ENCODE measurements around the gene TTC3. TPM values are rescaled to one million over a fixed set of nuclear protein-coding genes. Genes with fewer than 3 reads are reported as not detected.

TTC3 gene
- total RNA-seq, 3 donors from 2014 or later: 179 to 269 (median 249) TPM

DNA sequence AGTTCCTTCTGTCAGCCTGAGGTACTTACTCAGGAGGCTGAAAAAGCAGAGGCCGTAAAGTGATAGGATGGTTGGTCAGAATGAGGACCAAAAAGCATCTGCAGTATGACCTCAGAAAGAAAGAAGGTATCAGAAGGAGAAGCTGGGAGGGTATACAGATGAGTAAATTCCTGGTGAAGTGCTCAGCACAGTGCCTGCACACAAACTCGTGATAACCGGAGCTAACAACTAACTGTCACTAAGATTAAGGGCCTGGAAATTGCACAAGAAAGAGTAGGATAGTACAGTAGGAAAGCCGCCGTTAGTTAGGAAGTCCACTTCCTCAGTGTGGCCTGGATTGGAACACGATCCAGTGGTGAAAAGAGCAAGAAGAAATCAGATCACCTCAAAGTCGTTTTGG is 131.5 kb downstream of the TTC3 start:
- Histone ChIP-seq H3K27me3 (no peaks in the 10 kb centered on the region), H3K9me3 (no peaks in the 10 kb centered on the region), H3K4me3 (no peak overlapping the region), H3K36me3 (no peaks in the 10 kb centered on the region), H3K4me1 (peaks cover 0 to 3% of the 10 kb centered on the region in 2 donors), H3K27ac (no peak overlapping the region)
- TF ChIP-seq POLR2A (IDR thresholded peaks at IDR 0.05) (no peak), POLR2AphosphoS5 (IDR thresholded peaks at IDR 0.05) (no peak)
- TF ChIP-seq, protein P1, sequence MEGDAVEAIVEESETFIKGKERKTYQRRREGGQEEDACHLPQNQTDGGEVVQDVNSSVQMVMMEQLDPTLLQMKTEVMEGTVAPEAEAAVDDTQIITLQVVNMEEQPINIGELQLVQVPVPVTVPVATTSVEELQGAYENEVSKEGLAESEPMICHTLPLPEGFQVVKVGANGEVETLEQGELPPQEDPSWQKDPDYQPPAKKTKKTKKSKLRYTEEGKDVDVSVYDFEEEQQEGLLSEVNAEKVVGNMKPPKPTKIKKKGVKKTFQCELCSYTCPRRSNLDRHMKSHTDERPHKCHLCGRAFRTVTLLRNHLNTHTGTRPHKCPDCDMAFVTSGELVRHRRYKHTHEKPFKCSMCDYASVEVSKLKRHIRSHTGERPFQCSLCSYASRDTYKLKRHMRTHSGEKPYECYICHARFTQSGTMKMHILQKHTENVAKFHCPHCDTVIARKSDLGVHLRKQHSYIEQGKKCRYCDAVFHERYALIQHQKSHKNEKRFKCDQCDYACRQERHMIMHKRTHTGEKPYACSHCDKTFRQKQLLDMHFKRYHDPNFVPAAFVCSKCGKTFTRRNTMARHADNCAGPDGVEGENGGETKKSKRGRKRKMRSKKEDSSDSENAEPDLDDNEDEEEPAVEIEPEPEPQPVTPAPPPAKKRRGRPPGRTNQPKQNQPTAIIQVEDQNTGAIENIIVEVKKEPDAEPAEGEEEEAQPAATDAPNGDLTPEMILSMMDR (IDR thresholded peaks at IDR 0.05): no peak
- DNase-seq (ENCODE audit: low spot score in 2 of 2): no peak
- intact Hi-C loops (cut with DNase I; ENCODE audit: low total_unique reads): no loop called here

DNA sequence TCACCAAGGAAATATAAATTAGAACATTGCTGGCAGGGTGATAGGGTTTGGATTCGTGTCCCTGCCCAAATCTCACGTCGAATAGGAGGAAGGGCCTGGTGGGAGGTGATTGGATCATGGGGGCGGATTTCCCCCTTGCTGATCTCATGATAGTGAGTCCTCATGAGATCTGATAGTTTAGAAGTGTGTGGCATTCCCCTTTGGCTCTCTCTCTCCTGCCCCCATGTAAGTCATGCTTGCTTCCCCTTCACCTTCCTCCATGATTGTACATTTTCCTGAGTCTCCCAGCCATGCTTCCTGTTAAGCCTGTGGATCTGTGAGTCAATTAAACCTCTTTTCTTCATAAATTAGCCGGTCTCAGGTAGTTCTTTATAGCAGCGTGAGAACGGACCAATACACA is 133.4 kb downstream of the TTC3 start:
- H3K4me1 ChIP-seq: peaks cover 0 to 3% of the 10 kb centered on the region in 2 donors
- intact Hi-C loops (cut with DNase I; ENCODE audit: low total_unique reads): no loop called here
- no peaks in the 10 kb centered on the region for H3K9me3 ChIP-seq
- H3K27me3 ChIP-seq: no peaks in the 10 kb centered on the region
- DNase-seq (ENCODE audit: low spot score in 2 of 2): no peak
- TF ChIP-seq, protein P1 (IDR thresholded peaks at IDR 0.05): no peak
- no peak for TF ChIP-seq POLR2AphosphoS5 (IDR thresholded peaks at IDR 0.05)
- no peak for TF ChIP-seq POLR2A (IDR thresholded peaks at IDR 0.05)
- H3K4me3 ChIP-seq: no peak overlapping the region
- peak overlapping the region in 1 of 2 donors; percentile 81 for H3K27ac ChIP-seq
- H3K36me3 ChIP-seq: no peaks in the 10 kb centered on the region

DNA sequence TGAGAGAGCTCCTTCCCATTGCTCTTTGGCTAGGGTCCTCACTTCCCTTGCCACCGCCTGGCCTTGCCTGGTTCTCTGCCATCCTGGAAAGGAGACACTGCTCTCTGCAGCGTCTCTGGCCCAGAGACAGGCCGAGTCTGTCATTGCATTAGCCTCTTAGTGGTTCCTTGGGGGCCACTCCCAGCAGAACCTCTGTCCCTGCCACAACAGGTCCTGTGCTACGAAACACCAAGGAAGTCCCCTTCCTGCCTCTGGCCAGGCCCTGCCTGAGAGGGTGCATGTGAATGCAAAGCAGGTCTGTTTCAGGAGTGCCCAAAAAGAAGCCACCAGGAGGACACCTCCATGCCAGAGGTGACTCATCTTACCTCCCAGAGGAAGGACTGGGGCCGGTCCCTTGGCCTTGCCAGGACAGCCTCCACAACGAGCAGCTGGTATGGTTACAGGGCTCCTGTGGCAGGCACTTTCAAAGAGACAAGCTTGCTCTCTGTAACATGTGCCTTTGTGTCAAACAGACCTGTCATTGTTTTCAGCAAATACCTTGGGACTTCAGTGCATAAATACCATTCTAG is 134.5 kb downstream of the TTC3 start:
- H3K27ac ChIP-seq: peak overlapping the region; percentile 52 to 81

DNA sequence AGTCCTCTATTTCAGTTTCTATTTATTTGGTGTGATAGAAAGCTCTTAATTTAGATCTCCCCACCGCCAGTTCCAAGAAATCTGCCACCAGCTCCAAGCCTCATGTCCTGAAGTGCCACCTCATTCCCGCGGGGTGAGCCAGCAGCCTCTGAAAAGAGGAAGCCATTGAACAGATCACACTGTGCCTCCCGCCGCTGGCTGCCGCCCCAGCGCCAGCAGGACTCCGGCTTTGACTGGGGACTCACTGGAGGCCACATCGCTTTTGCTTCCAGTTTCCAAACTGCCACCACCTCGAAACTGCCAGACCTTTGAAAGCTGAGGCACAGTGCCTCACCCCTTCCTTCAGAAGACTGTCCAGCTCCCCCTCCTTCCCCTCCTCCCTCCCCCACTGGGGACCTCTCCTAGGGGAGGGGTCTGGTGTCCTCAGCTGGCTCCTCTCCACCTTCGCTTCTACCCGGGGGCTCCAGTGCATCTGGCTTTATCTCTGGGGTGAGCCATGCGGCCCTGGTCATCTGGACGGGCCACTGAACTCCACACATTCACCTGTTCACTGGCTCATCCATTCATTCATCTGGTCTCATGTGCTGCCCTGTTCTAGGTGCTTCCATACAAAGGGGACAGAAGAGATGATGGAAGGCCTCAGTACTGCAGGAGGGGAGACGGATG is 135.1 kb downstream of the TTC3 start:
- Histone ChIP-seq H3K36me3 (no peaks in the 10 kb centered on the region), H3K4me3 (peak overlapping the region in 2 of 3 donors; percentile 33 to 55)
- no peak for TF ChIP-seq POLR2A (IDR thresholded peaks at IDR 0.05)
- no peak for TF ChIP-seq POLR2AphosphoS5 (IDR thresholded peaks at IDR 0.05)
- TF ChIP-seq, protein P1 (IDR thresholded peaks at IDR 0.05): no peak

More for the DNA sequence above, 134.5 kb downstream of the TTC3 start:
- peak; percentile 55 to 72 for DNase-seq (ENCODE audit: low spot score in 2 of 2)
- Histone ChIP-seq H3K9me3 (no peaks in the 10 kb centered on the region), H3K27me3 (no peaks in the 10 kb centered on the region), H3K4me1 (peaks cover 0 to 3% of the 10 kb centered on the region in 2 donors), H3K36me3 (no peaks in the 10 kb centered on the region), H3K4me3 (peak overlapping the region in 2 of 3 donors; percentile 33 to 55)
- intact Hi-C loops (cut with DNase I; ENCODE audit: low total_unique reads): no loop called here
- TF ChIP-seq POLR2A (IDR thresholded peaks at IDR 0.05) (no peak), POLR2AphosphoS5 (IDR thresholded peaks at IDR 0.05) (no peak)
- TF ChIP-seq, protein P1 (IDR thresholded peaks at IDR 0.05): no peak

DNA sequence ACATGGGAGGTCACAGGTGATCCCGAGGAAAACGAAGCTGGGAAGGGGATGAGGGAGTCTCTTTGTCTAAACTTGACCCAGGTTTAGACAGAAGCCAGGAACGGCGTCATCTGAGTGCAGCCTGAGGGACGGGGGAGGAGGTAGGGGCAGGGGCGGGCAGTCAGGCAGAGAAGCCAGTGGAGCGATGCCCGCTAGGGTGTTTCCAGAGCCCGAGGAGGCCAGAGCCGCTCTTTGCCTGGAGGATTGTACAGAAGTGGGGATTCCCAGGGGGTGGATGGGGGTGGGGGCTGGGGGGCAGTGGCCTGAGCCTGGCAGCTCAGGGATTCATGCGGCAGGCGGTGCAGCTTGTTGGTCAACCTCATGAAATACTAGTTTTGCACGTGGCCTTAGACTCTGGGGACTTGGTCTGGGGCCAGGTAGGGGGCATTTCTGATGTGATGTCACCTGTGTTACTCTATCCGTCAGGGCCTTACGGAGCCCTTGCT is 135.7 kb downstream of the TTC3 start:
- Histone ChIP-seq H3K4me1 (peaks cover 0 to 3% of the 10 kb centered on the region in 2 donors), H3K4me3 (peak overlapping the region in 1 of 3 donors; percentile 33), H3K9me3 (no peaks in the 10 kb centered on the region), H3K27ac (peak overlapping the region; percentile 81 to 86), H3K36me3 (no peaks in the 10 kb centered on the region), H3K27me3 (no peaks in the 10 kb centered on the region)
- intact Hi-C loops (cut with DNase I; ENCODE audit: low total_unique reads): no loop called here
- no peak for DNase-seq (ENCODE audit: low spot score in 2 of 2)
- TF ChIP-seq, protein P1 (IDR thresholded peaks at IDR 0.05): no peak
- no peak for TF ChIP-seq POLR2AphosphoS5 (IDR thresholded peaks at IDR 0.05)
- no peak for TF ChIP-seq POLR2A (IDR thresholded peaks at IDR 0.05)

More for the DNA sequence above, 135.1 kb downstream of the TTC3 start:
- peaks cover 0 to 3% of the 10 kb centered on the region in 2 donors for H3K4me1 ChIP-seq
- H3K27ac ChIP-seq: peak overlapping the region; percentile 81 to 86
- no peaks in the 10 kb centered on the region for H3K9me3 ChIP-seq
- no peaks in the 10 kb centered on the region for H3K27me3 ChIP-seq
- intact Hi-C loops (cut with DNase I; ENCODE audit: low total_unique reads): no loop called here
- DNase-seq (ENCODE audit: low spot score in 2 of 2): peak; percentile 56 to 61
